Placental epithelial cell (primary cell): ENCODE measurements around the gene HSPA1A. TPM values are rescaled to one million over a fixed set of nuclear protein-coding genes. Genes with fewer than 3 reads are reported as not detected.

Experiments
- small RNA-seq: library from RNA; depleted of rRNA; stranded (forward); fragments of <200 nt; gene quantifications from one replicate; pipeline ENCODE3, GENCODE V24; 2012
- total RNA-seq: library from RNA; depleted of rRNA; stranded (reverse); fragments of >200 nt; gene quantifications from 2 replicates; pipeline ENCODE4 v1.2.3, GENCODE V29; 2012

Gene HSPA1A
- 65.7 and 80.9 TPM in 2 replicates for total RNA-seq

DNA sequence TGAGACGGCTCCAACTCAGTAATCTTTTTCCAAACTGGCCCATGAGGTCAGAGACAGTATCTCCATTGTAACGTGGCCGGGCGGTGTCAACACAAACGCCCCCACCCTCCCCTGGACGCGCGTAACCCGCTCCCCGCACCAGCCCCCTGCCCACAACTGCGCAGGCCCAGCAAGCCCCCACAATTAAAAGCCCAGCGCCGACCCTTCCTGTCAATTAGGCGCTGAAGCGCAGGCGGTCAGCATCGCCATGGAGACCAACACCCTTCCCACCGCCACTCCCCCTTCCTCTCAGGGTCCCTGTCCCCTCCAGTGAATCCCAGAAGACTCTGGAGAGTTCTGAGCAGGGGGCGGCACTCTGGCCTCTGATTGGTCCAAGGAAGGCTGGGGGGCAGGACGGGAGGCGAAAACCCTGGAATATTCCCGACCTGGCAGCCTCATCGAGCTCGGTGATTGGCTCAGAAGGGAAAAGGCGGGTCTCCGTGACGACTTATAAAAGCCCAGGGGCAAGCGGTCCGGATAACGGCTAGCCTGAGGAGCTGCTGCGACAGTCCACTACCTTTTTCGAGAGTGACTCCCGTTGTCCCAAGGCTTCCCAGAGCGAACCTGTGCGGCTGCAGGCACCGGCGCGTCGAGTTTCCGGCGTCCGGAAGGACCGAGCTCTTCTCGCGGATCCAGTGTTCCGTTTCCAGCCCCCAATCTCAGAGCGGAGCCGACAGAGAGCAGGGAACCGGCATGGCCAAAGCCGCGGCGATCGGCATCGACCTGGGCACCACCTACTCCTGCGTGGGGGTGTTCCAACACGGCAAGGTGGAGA lies at the start of gene HSPA1A, which contains the start of gene HSPA1L:
HSPA1A (plus strand) TSS at position 519 of the 814 bp plus-strand sequence; CDS start at position 733, 214 bp downstream.
HSPA1L (minus strand) TSS at position 259 of the 814 bp plus-strand sequence. CDS start 3,311 bp downstream, outside the sequence.

GRCh38 chr6:31776989-31777666 lies 38.2 kb upstream of the HSPA1A start, which contains the start of gene VWA7:
Gene VWA7 (minus strand): TSS chr6:31777328. CDS start chr6:31776779, 549 bp downstream.

DNA sequence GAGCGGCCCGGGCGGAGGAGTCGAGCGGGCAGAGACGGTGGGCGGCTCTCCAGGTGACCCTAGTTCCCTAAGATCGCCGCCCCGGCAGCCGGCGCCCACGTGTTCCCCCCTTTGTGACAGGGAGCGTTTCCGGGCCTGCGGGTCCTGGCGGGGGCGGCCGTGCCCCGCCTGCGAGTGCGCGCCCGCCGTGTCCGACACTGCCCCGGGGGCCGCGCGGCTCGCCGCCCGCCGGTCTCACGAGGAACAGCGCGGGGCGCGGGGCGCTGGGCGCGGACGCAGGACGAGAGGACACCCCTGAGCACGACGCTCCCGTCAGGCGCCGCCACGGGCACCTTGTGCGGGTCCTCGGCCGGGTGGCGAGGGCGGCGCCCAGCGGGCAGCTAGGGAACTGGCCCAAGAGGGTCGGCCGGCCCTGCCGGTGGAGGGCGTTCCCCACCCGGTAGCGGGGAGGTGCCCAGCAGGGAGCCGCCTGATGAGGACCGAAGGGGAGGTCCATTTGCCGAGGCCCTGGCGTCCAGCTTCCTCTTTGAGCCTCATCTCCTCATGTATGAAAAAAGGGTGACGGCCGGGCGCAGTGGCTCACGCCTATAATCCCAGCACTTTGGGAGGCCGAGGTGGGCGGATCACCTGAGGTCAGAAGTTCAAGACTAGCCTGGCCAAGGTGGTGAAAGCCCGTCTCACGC lies 19.6 kb upstream of the HSPA1A start, which contains the start of gene VARS1:
VARS1 (minus strand) TSS at position 137 of the 683 bp plus-strand sequence. CDS start 535 bp downstream, outside the sequence.

DNA sequence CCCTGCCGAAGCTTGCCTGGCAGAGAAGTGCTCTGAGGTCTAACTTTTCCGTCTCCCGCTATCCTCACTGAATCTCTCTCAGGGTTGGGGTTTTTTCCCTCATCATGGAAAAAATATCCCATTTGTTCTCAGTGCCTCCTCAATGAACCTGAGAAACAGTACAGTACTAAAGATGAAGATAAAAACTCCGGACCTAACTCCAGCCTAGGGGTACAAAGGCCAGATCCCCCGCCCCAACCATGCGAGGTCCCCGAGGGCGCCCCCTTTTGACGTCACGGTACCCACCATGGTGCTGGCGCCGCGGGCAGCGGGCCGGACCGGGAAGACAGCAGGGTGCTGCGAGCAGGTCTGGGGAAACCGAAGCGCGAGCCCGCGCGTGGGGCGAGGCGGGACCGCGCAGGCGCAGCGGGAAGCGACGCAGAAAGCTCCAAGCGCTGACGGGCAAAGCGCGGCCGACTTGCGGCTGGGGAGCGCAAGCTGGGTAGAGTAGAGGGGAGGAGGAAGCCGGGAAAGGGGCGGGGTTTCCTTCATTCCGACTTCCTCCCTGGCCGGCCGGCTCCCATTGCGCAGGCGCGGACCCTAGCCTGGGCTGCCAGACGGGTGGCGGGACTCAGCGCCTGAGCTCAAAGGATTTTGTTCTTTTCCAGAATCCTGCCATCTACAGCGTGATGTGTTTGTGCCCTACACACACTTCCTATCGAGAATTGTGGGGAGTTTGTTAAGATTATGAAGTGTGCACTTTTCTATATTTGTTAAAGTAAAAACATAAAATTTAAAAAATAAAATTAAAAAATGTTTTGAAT lies 8.7 kb upstream of the HSPA1A start, which contains the start of gene LSM2:
LSM2 (minus strand) TSS at position 497 of the 803 bp plus-strand sequence; CDS start at position 288, 209 bp downstream.

GRCh38 chr6:31827286-31828079 lies 12.1 kb downstream of the HSPA1A start, which contains the start of gene HSPA1B:
Gene HSPA1B (plus strand): TSS chr6:31827738. CDS start chr6:31827951, 213 bp downstream.

GRCh38 chr6:31862344-31863235 lies 47.2 kb downstream of the HSPA1A start, which contains the start of gene NEU1:
Gene NEU1 (minus strand): TSS chr6:31862821. CDS start chr6:31862776, 45 bp downstream.

Small RNAs within 50 kb of the gene (small RNA-seq; reads per million reads assigned to genes)
- gene RF00019 (not detected), gene SNORD48 (39.2 reads per million, percentile 97 among the genes with 10 or more reads in this experiment), gene SNORD52 (not detected)

Other genes starting within 250 kb of the HSPA1A start
- not detected in 2 replicates for gene LTA, start 243.3 kb upstream of the HSPA1A start, total RNA-seq
- gene TNF, start 240.0 kb upstream of the HSPA1A start, total RNA-seq = 1.2 and 1.5 TPM in 2 replicates
- gene LTB, start 233.1 kb upstream of the HSPA1A start, total RNA-seq = not detected in 2 replicates
- gene LST1, start 229.3 kb upstream of the HSPA1A start, total RNA-seq = not detected in 2 replicates
- not detected in 2 replicates for gene NCR3, start 222.5 kb upstream of the HSPA1A start, total RNA-seq
- gene AIF1, start 200.3 kb upstream of the HSPA1A start, total RNA-seq = not detected in 2 replicates
- gene PRRC2A, start 194.8 kb upstream of the HSPA1A start, total RNA-seq = 56.5 and 78.9 TPM in 2 replicates
- gene BAG6, start 162.9 kb upstream of the HSPA1A start, total RNA-seq = 161 and 237 TPM in 2 replicates
- gene APOM, start 159.6 kb upstream of the HSPA1A start, total RNA-seq = 0.79 and 0.98 TPM in 2 replicates
- gene C6orf47, start 154.8 kb upstream of the HSPA1A start, total RNA-seq = 25.3 and 25.9 TPM in 2 replicates
- gene GPANK1, start 150.5 kb upstream of the HSPA1A start, total RNA-seq = 18.0 and 27.1 TPM in 2 replicates
- gene CSNK2B, start 149.5 kb upstream of the HSPA1A start, total RNA-seq = 185 and 211 TPM in 2 replicates
- gene LY6G5B, start 145.6 kb upstream of the HSPA1A start, total RNA-seq = 4.9 and 5.9 TPM in 2 replicates
- not detected in 2 replicates for gene LY6G5C, start 134.5 kb upstream of the HSPA1A start, total RNA-seq
- 42.8 and 64.6 TPM in 2 replicates for gene ABHD16A, start 112.2 kb upstream of the HSPA1A start, total RNA-seq
- not detected in 2 replicates for gene LY6G6F, start 108.7 kb upstream of the HSPA1A start, total RNA-seq
- gene LY6G6D, start 100.2 kb upstream of the HSPA1A start, total RNA-seq = not detected in 2 replicates
- 0.39 and 3.5 TPM in 2 replicates for gene LY6G6C, start 93.8 kb upstream of the HSPA1A start, total RNA-seq
- gene MPIG6B, start 92.2 kb upstream of the HSPA1A start, total RNA-seq = 0.39 and 0.54 TPM in 2 replicates
- gene DDAH2, start 86.2 kb upstream of the HSPA1A start, total RNA-seq = 120 and 147 TPM in 2 replicates
- 568 and 799 TPM in 2 replicates for gene CLIC1, start 79.0 kb upstream of the HSPA1A start, total RNA-seq
- 7.9 and 8.6 TPM in 2 replicates for gene MSH5, start 75.5 kb upstream of the HSPA1A start, total RNA-seq
- gene SAPCD1, start 52.9 kb upstream of the HSPA1A start, total RNA-seq = 0.79 TPM in 1 of 2 replicates, not detected in the other
- gene VWA7, start 38.2 kb upstream of the HSPA1A start, total RNA-seq = 3.8 and 4.7 TPM in 2 replicates
- 30.2 and 90.0 TPM in 2 replicates for gene VARS1, start 19.8 kb upstream of the HSPA1A start, total RNA-seq
- 20.4 and 36.8 TPM in 2 replicates for gene LSM2, start 8.6 kb upstream of the HSPA1A start, total RNA-seq
- 0.11 and 1.6 TPM in 2 replicates for gene HSPA1L, start 260 bp upstream of the HSPA1A start, total RNA-seq
- gene HSPA1B, start 12.2 kb downstream of the HSPA1A start, total RNA-seq = 46.0 and 136 TPM in 2 replicates
- 53.0 and 62.0 TPM in 2 replicates for gene NEU1, start 47.3 kb downstream of the HSPA1A start, total RNA-seq
- gene SLC44A4, start 63.5 kb downstream of the HSPA1A start, total RNA-seq = 0.11 TPM in 1 of 2 replicates, not detected in the other
- 47.1 and 61.5 TPM in 2 replicates for gene EHMT2, start 82.2 kb downstream of the HSPA1A start, total RNA-seq
- gene ZBTB12, start 86.5 kb downstream of the HSPA1A start, total RNA-seq = 2.9 and 4.7 TPM in 2 replicates
- 0.22 and 1.6 TPM in 2 replicates for gene C2, start 112.2 kb downstream of the HSPA1A start, total RNA-seq
- 0.39 TPM in 1 of 2 replicates, not detected in the other for gene CFB, start 130.6 kb downstream of the HSPA1A start, total RNA-seq
- gene NELFE, start 143.4 kb downstream of the HSPA1A start, total RNA-seq = 82.8 and 105 TPM in 2 replicates
- 63.2 and 74.0 TPM in 2 replicates for gene SKIC2, start 143.6 kb downstream of the HSPA1A start, total RNA-seq
- gene DXO, start 156.6 kb downstream of the HSPA1A start, total RNA-seq = 23.9 and 28.6 TPM in 2 replicates
- 2.2 and 6.3 TPM in 2 replicates for gene C4A, start 166.5 kb downstream of the HSPA1A start, total RNA-seq
- 4.2 and 6.3 TPM in 2 replicates for gene C4B, start 199.3 kb downstream of the HSPA1A start, total RNA-seq
- 0.22 TPM in 1 of 2 replicates, not detected in the other for gene CYP21A2, start 222.9 kb downstream of the HSPA1A start, total RNA-seq